SH-SY5Y (cell line): ENCODE measurements around the gene PACS2.

Source experiments
- GATA2 ChIP-seq: IDR thresholded peaks from 2 replicates; pipeline ENCODE4 v1.6.1; 2011; ENCODE audit warnings: mild to moderate bottlenecking, low read depth, low read length
- GATA3 ChIP-seq: IDR thresholded peaks from 2 replicates; pipeline ENCODE4 v1.6.1; 2011; ENCODE audit warnings: low read depth, mild to moderate bottlenecking, low read length, moderate library complexity

- TF ChIP-seq GATA2 (no peak), GATA3 (no peak)
Observed at GRCh38 chr14:105330491-105330895, 15.9 kb downstream of the PACS2 start.
